GM12878 (cell line): ENCODE results near the gene GREB1. TPM values are rescaled to one million over a fixed set of nuclear protein-coding genes. Genes with fewer than 3 reads are reported as not detected.

Experiments
- ATAC-seq: fragments of 200-7000 bp; cut with Tn5 transposase; 3 replicates; pipeline ENCODE4 v1.9.1; 2020; ENCODE audit warnings: mild to moderate bottlenecking, moderate library complexity
- BruUV-seq: library from RNA; stranded (reverse); fragments of 400-500 nt; replicated peaks from 2 replicates; lab custom pipeline; 2021; lab: Mats Ljungman, UMichigan
- CTCF ChIA-PET: fragments of 300-600 bp; sonication (Branson Sonifier 250); formaldehyde crosslinking; extraction: SDS; loops from one replicate; lab custom pipeline; 2021; ENCODE audit warnings: inconsistent platforms; lab: Yijun Ruan, JAX
- POLR2A ChIA-PET: fragments of 350-600 bp; formaldehyde crosslinking; extraction: SDS; loops from one replicate; lab custom pipeline; 2021; ENCODE audit warnings: inconsistent platforms; lab: Charles Lee
- RAD21 ChIA-PET: fragments of 300-600 bp; sonication (Branson Sonifier 250); formaldehyde crosslinking; loops from one replicate; lab custom pipeline; 2023; ENCODE audit warnings: antibody characterized with exemption; ENCODE audit not compliant: unreplicated experiment; lab: Charles Lee
- SMC1A ChIA-PET: fragments of 300-600 bp; sonication (Branson Sonifier 250); formaldehyde crosslinking; loops from one replicate; lab custom pipeline; 2023; ENCODE audit not compliant: unreplicated experiment, uncharacterized antibody; lab: Charles Lee
- DNase-seq: peaks from one replicate; pipeline ENCODE4 v3.0.0-alpha.2; 2011; ENCODE audit warnings: low read depth, low spot score
- FAIRE-seq: peaks from 3 replicates; lab custom pipeline; 2011; peaks lifted over from hg19 to GRCh38; lab: Jason Lieb, UNC
- H2AFZ ChIP-seq: 2 replicates; pipeline ENCODE4 v1.6.0; 2011; ENCODE audit warnings: low read depth, low read length, control low read depth; ENCODE audit not compliant: control insufficient read depth
- H3K27ac ChIP-seq: 2 replicates; pipeline ENCODE4 v1.5.1; 2011; ENCODE audit warnings: control low read depth; ENCODE audit not compliant: control insufficient read depth, insufficient read depth
- H3K27me3 ChIP-seq, 2 experiments: replicated peaks in 1 of 2; 2 replicates each; pipeline versions ENCODE4 v1.6.0 to v1.6.1; 2011; ENCODE audit warnings: low read length in 1 of 2; ENCODE audit not compliant: control insufficient read depth in 2 of 2, insufficient read depth in 2 of 2
- H3K36me3 ChIP-seq, 2 experiments: 2 replicates each; pipeline ENCODE4 v1.5.1; 2011; ENCODE audit warnings: low read length in 1 of 2; ENCODE audit not compliant: control insufficient read depth in 2 of 2, insufficient read depth in 2 of 2
- H3K4me1 ChIP-seq: 2 replicates; pipeline ENCODE4 v1.6.1; 2011; ENCODE audit warnings: mild to moderate bottlenecking, low read length, moderate library complexity, mixed read lengths; ENCODE audit not compliant: control insufficient read depth, insufficient read depth
- H3K4me2 ChIP-seq: 2 replicates; pipeline ENCODE4 v1.6.0; 2011; ENCODE audit warnings: control low read depth; ENCODE audit not compliant: control insufficient read depth, insufficient read depth
- H3K4me3 ChIP-seq: fragments of 200-600 bp; sonication (generic); 2 replicates; pipeline ENCODE4 v1.5.1; 2016
- H3K79me2 ChIP-seq: 2 replicates; pipeline ENCODE4 v1.6.0; 2011; ENCODE audit warnings: low read length; ENCODE audit not compliant: control insufficient read depth, insufficient read depth
- H3K9ac ChIP-seq: 2 replicates; pipeline ENCODE4 v1.8.0; 2011; ENCODE audit warnings: low read length, control low read depth, mixed read lengths; ENCODE audit not compliant: control insufficient read depth, insufficient read depth
- H3K9me3 ChIP-seq: replicated peaks from 3 replicates; pipeline ENCODE4 v1.5.1; 2011; ENCODE audit warnings: mild to moderate bottlenecking, low read length; ENCODE audit not compliant: control insufficient read depth, insufficient read depth
- H4K20me1 ChIP-seq: 2 replicates; pipeline ENCODE4 v1.6.0; 2011; ENCODE audit not compliant: control insufficient read depth, insufficient read depth
- E2F4 ChIP-seq: IDR thresholded peaks from 2 replicates; pipeline ENCODE4 v1.6.1; 2012; ENCODE audit warnings: low read depth, low read length, improper control_type of control experiment
- ELK1 ChIP-seq: IDR thresholded peaks from 2 replicates; pipeline ENCODE4 v1.6.1; 2012; ENCODE audit warnings: low read depth, low read length, improper control_type of control experiment
- HCFC1 ChIP-seq: fragments of 150-350 bp; IDR thresholded peaks from 2 replicates; pipeline ENCODE4 v1.6.1; 2014; ENCODE audit warnings: low read length
- HDAC2 ChIP-seq: fragments of 200-600 bp; sonication (generic); IDR thresholded peaks from 2 replicates; pipeline ENCODE4 v1.6.1; 2017
- JUND ChIP-seq: IDR thresholded peaks from 2 replicates; pipeline ENCODE4 v1.6.1; 2012; ENCODE audit warnings: low read depth, mild to moderate bottlenecking, low read length, improper control_type of control experiment, moderate library complexity
- MEF2A ChIP-seq: IDR thresholded peaks from 2 replicates; pipeline ENCODE4 v1.6.1; 2011; ENCODE audit warnings: low read depth, mild to moderate bottlenecking, low read length, moderate library complexity; ENCODE audit not compliant: insufficient read depth
- MEF2B ChIP-seq: fragments of 450-650 bp; IDR thresholded peaks from 2 replicates; pipeline ENCODE4 v1.6.1; 2018; ENCODE audit warnings: mild to moderate bottlenecking, moderate library complexity; ENCODE audit not compliant: partially characterized antibody, poor library complexity, severe bottlenecking
- MLLT1 ChIP-seq: fragments of 450-650 bp; IDR thresholded peaks from 2 replicates; pipeline ENCODE4 v1.6.1; 2016; ENCODE audit warnings: mild to moderate bottlenecking
- MTA2 ChIP-seq: fragments of 450-650 bp; IDR thresholded peaks from 2 replicates; pipeline ENCODE4 v1.6.1; 2016; ENCODE audit warnings: low read depth, mild to moderate bottlenecking, moderate library complexity
- RAD21 ChIP-seq: IDR thresholded peaks from 2 replicates; pipeline ENCODE4 v1.6.1; 2011; ENCODE audit warnings: mild to moderate bottlenecking, low read depth, low read length, moderate library complexity; ENCODE audit not compliant: insufficient read depth
- SUPT20H ChIP-seq: IDR thresholded peaks from 2 replicates; pipeline ENCODE4 v1.6.1; 2011; ENCODE audit warnings: low read depth, mild to moderate bottlenecking, low read length, moderate library complexity, borderline replicate concordance; ENCODE audit not compliant: control insufficient read depth
- TARDBP ChIP-seq: IDR thresholded peaks from 2 replicates; pipeline ENCODE4 v1.6.1; 2016; ENCODE audit warnings: borderline replicate concordance
- ZNF24 ChIP-seq: fragments of 450-650 bp; IDR thresholded peaks from 2 replicates; pipeline ENCODE4 v1.6.1; 2017; ENCODE audit warnings: antibody characterized with exemption, mild to moderate bottlenecking
- ZNF592 ChIP-seq: fragments of 450-650 bp; IDR thresholded peaks from 2 replicates; pipeline ENCODE4 v1.6.1; 2017; ENCODE audit warnings: mild to moderate bottlenecking, moderate library complexity
- WGBS: methylation state at CpG from one replicate; pipeline ENCODE4 v1.1.6; 2016; ENCODE audit warnings: low lambda C conversion rate; ENCODE audit not compliant: insufficient replicate concordance, insufficient coverage; ENCODE audit errors: missing lambda C conversion rate; 5-methylcytosine and 5-hydroxymethylcytosine counted together
- in situ Hi-C: fragments of 300-500 bp; cut with MboI; formaldehyde crosslinking; loops from 9 replicates; pipeline ENCODE4 v1.14.3; 2018; ENCODE audit warnings: mixed read lengths
- intact Hi-C: fragments of 100-400 bp; cut with micrococcal nuclease; formaldehyde crosslinking; loops from one replicate; pipeline ENCODE4 v1.14.2; 2022; ENCODE audit not compliant: unreplicated experiment
- polyA plus RNA-seq, 11 experiments: library from polyadenylated mRNA; depleted of rRNA in 4 of 11; unstranded in 6 of 11; stranded (reverse) in 5 of 11; fragments of >200 nt; fragmentation: Nextera tagmentation in 4 of 11; fragmentation: Illumina TruSeq in 1 of 11; extraction: Ambion mirVana in 4 of 11; extraction: Trizol in 1 of 11; gene quantifications; 1 replicate in 1 of 11; 2 replicates in 10 of 11; pipeline versions ENCODE4 v1.2.1 to v1.2.3, GENCODE V29; 2011 to 2016; ENCODE audit warnings: inconsistent platforms in 2 of 11, missing spikeins in 2 of 11, low read depth in 1 of 11
- total RNA-seq, 4 experiments: library from RNA; depleted of rRNA in 3 of 4; stranded (reverse); fragments of >200 nt in 3 of 4; fragmentation: Illumina TruSeq in 1 of 4; extraction: Trizol in 1 of 4; gene quantifications; 2 replicates each; pipeline versions ENCODE4 v1.2.1 to v1.2.3, GENCODE V29; 2013 to 2021

GREB1 gene
- total and polyA plus RNA-seq, 10 of the 15 experiments (the other 5 are each of a cell fraction or from before 2014, with no cell fraction given): 0.09 to 2.1 (median 0.37) TPM; not detected in 1

- TF ChIP-seq SUPT20H: no peak
Measured at GRCh38 chr2:11494310-11494709, 39.5 kb upstream of the GREB1 start (continued).

GRCh38 chr2:11495844-11496681 is 37.8 kb upstream of the GREB1 start:
- ChIA-PET POLR2A (no interaction called here), SMC1A (no interaction called here), RAD21 (no interaction called here), CTCF (interaction anchor here (1.1 to 1.9 kb wide), 3 partner anchors 18 to 88 kb away, joined by 3 to 6 read pairs (median 3); no protein-coding TSS in a partner anchor)
- H4K20me1 ChIP-seq: no peaks in the 10 kb centered on the region
- H3K27ac ChIP-seq: no peak overlapping the region
- H3K4me2 ChIP-seq: no peak overlapping the region
- intact Hi-C loops: no loop called here
- H3K4me1 ChIP-seq: peaks cover 26% of the 10 kb centered on the region
- no peaks in the 10 kb centered on the region for H3K36me3 ChIP-seq
- FAIRE-seq: no peak
- in situ Hi-C loops: no loop called here
- H2AFZ ChIP-seq: no peak overlapping the region
- DNase-seq: no peak
- WGBS: 62% methylated on average over 30 of the region's 30 CpGs
- ATAC-seq: no peak
- no peak overlapping the region for H3K4me3 ChIP-seq
- BruUV-seq: no TSS peak
- H3K9ac ChIP-seq: no peak overlapping the region
- H3K9me3 ChIP-seq: no peaks in the 10 kb centered on the region
- no peaks in the 10 kb centered on the region for H3K79me2 ChIP-seq
- no peaks in the 10 kb centered on the region; a peak in 1 of 4 replicates for H3K27me3 ChIP-seq
- no peak for TF ChIP-seq ZNF24
- no peak for TF ChIP-seq MTA2
- no peak for TF ChIP-seq MLLT1
- no peak for TF ChIP-seq E2F4
- TF ChIP-seq JUND: no peak
- TF ChIP-seq ELK1: no peak
- TF ChIP-seq HCFC1: no peak
- TF ChIP-seq ZNF592: no peak
- no peak for TF ChIP-seq TARDBP
- no peak for TF ChIP-seq RAD21
- TF ChIP-seq HDAC2: no peak
- no peak for TF ChIP-seq MEF2B
- TF ChIP-seq MEF2A: no peak
